IMR-90 (cell line): ENCODE measurements around the gene LLCFC1. TPM values are rescaled to one million over a fixed set of nuclear protein-coding genes. Genes with fewer than 3 reads are reported as not detected.

Experiments used
- ATAC-seq: fragments of 200-7000 bp; cut with Tn5 transposase; 2 replicates; pipeline ENCODE4 v1.9.1; 2020; ENCODE audit warnings: low read depth, mild to moderate bottlenecking, moderate library complexity
- BruUV-seq: library from RNA; stranded (reverse); fragments of 400-500 nt; replicated peaks from 2 replicates; lab custom pipeline; 2021; lab: Mats Ljungman, UMichigan
- CTCF ChIA-PET: fragments of 300-600 bp; formaldehyde crosslinking; extraction: SDS; loops from one replicate; lab custom pipeline; 2021; ENCODE audit warnings: antibody characterized with exemption; lab: Yijun Ruan, JAX
- POLR2A ChIA-PET: fragments of 300-600 bp; sonication (Branson Sonifier 250); formaldehyde crosslinking; loops from one replicate; lab custom pipeline; 2022; ENCODE audit warnings: antibody characterized with exemption; ENCODE audit not compliant: unreplicated experiment; lab: Charles Lee
- DNase-seq: peaks from one replicate; pipeline ENCODE4 v3.0.0; 2013
- H2AFZ ChIP-seq: replicated peaks from 2 replicates; pipeline ENCODE3; 2013; ENCODE audit warnings: low read length, mild to moderate bottlenecking; ENCODE audit not compliant: poor library complexity
- H2AK5ac ChIP-seq: 2 replicates; pipeline ENCODE4 v1.6.1; 2013; ENCODE audit warnings: low read depth, low read length, inconsistent platforms
- H2AK9ac ChIP-seq: replicated peaks from 2 replicates; pipeline ENCODE3; 2013; ENCODE audit warnings: mild to moderate bottlenecking, low read depth, low read length, moderate library complexity; ENCODE audit not compliant: poor library complexity
- H2BK120ac ChIP-seq: 2 replicates; pipeline ENCODE4 v1.6.1; 2013; ENCODE audit warnings: low read depth, low read length, inconsistent platforms
- H2BK15ac ChIP-seq: 3 replicates; pipeline ENCODE4 v1.6.1; 2013; ENCODE audit warnings: low read depth, low read length, inconsistent platforms
- H2BK20ac ChIP-seq: 2 replicates; pipeline ENCODE4 v1.6.1; 2013; ENCODE audit warnings: low read depth, mild to moderate bottlenecking, inconsistent platforms, low read length, moderate library complexity
- H2BK5ac ChIP-seq: 2 replicates; pipeline ENCODE4 v1.6.1; 2013; ENCODE audit warnings: mild to moderate bottlenecking, low read depth, low read length, inconsistent platforms; ENCODE audit not compliant: poor library complexity, severe bottlenecking
- H3K14ac ChIP-seq: replicated peaks from 2 replicates; pipeline ENCODE4 v1.6.1; 2013; ENCODE audit warnings: low read depth, low read length, inconsistent platforms
- H3K18ac ChIP-seq: 2 replicates; pipeline ENCODE4 v1.6.1; 2013; ENCODE audit warnings: low read depth, low read length, control low read depth
- H3K23ac ChIP-seq: 2 replicates; pipeline ENCODE4 v1.6.1; 2013; ENCODE audit warnings: low read depth, low read length, inconsistent platforms
- H3K27ac ChIP-seq: 2 replicates; pipeline ENCODE4 v1.5.1; 2013; ENCODE audit warnings: mild to moderate bottlenecking, control low read depth, low read length; ENCODE audit not compliant: insufficient read depth
- H3K27me3 ChIP-seq: 2 replicates; pipeline ENCODE4 v1.6.1; 2013; ENCODE audit warnings: low read length; ENCODE audit not compliant: control insufficient read depth, insufficient read depth
- H3K36me3 ChIP-seq: 2 replicates; pipeline ENCODE4 v1.6.1; 2013; ENCODE audit warnings: low read length, mixed read lengths; ENCODE audit not compliant: control insufficient read depth, insufficient read depth
- H3K4ac ChIP-seq: 2 replicates; pipeline ENCODE4 v1.6.1; 2013; ENCODE audit warnings: low read depth, low read length, inconsistent platforms
- H3K4me1 ChIP-seq: 2 replicates; pipeline ENCODE4 v1.6.1; 2013; ENCODE audit warnings: low read length, mixed read lengths; ENCODE audit not compliant: control insufficient read depth, insufficient read depth
- H3K4me2 ChIP-seq: 2 replicates; pipeline ENCODE4 v1.6.1; 2013; ENCODE audit warnings: low read depth, mild to moderate bottlenecking, control low read depth, low read length, moderate library complexity
- H3K4me3 ChIP-seq: 2 replicates; pipeline ENCODE4 v1.5.1; 2013; ENCODE audit warnings: low read depth, mild to moderate bottlenecking, control low read depth, low read length, moderate library complexity; ENCODE audit not compliant: insufficient read depth
- H3K56ac ChIP-seq: 2 replicates; pipeline ENCODE4 v1.6.1; 2013; ENCODE audit warnings: low read length, inconsistent platforms; ENCODE audit not compliant: insufficient read depth; ENCODE audit errors: extremely low read depth
- H3K79me1 ChIP-seq, 2 experiments: 2 replicates each; pipeline ENCODE4 v1.6.1; 2013; ENCODE audit warnings: low read length in 2 of 2, inconsistent platforms in 1 of 2, low read depth in 1 of 2
- H3K9ac ChIP-seq: 2 replicates; pipeline ENCODE4 v1.6.1; 2013; ENCODE audit warnings: low read depth, low read length, control low read depth
- H3K9me1 ChIP-seq: 2 replicates; pipeline ENCODE4 v1.6.1; 2013; ENCODE audit warnings: low read length, inconsistent platforms; ENCODE audit not compliant: insufficient read depth
- H3K9me3 ChIP-seq: 2 replicates; pipeline ENCODE4 v1.6.1; 2013; ENCODE audit warnings: low read length; ENCODE audit not compliant: control insufficient read depth, insufficient read depth
- H4K20me1 ChIP-seq: 2 replicates; pipeline ENCODE4 v1.6.1; 2013; ENCODE audit warnings: low read length, inconsistent platforms; ENCODE audit not compliant: insufficient read depth
- H4K5ac ChIP-seq: 2 replicates; pipeline ENCODE4 v1.6.1; 2013; ENCODE audit warnings: mild to moderate bottlenecking, low read depth, low read length, control low read depth
- H4K8ac ChIP-seq, 2 experiments: 2 replicates each; pipeline ENCODE4 v1.6.1; 2013; ENCODE audit warnings: low read depth in 2 of 2, low read length in 2 of 2, control low read depth in 1 of 2, inconsistent platforms in 1 of 2
- H4K91ac ChIP-seq: 2 replicates; pipeline ENCODE4 v1.6.1; 2013; ENCODE audit warnings: low read depth, low read length, inconsistent platforms; ENCODE audit not compliant: insufficient read depth
- USF2 ChIP-seq: fragments of 150-350 bp; IDR thresholded peaks from 2 replicates; pipeline ENCODE4 v1.6.1; 2017; ENCODE audit warnings: mild to moderate bottlenecking, antibody characterized with exemption, low read length, low read depth
- WGBS, 2 experiments: methylation state at CpG; one replicate each; pipeline versions ENCODE4 v1.1.5 to v1.1.7; 2013; ENCODE audit warnings: missing lambda C conversion rate in 2 of 2; ENCODE audit not compliant: insufficient read length in 1 of 2; ENCODE audit errors: extremely low coverage in 2 of 2; 5-methylcytosine and 5-hydroxymethylcytosine counted together
- dilution Hi-C: fragments of 300-500 bp; cut with HindIII; formaldehyde crosslinking; loops from one replicate; pipeline ENCODE4 v1.14.3; 2018; ENCODE audit warnings: low sequenced_read_pairs; ENCODE audit not compliant: unreplicated experiment
- in situ Hi-C: fragments of 300-500 bp; cut with MboI; formaldehyde crosslinking; loops from 3 replicates; pipeline ENCODE4 v1.14.3; 2019; ENCODE audit warnings: low sequenced_read_pairs, inconsistent platforms, mixed read lengths
- intact Hi-C: fragments of 100-400 bp; cut with micrococcal nuclease; formaldehyde crosslinking; loops from 2 replicates; pipeline ENCODE4 v1.10.0; 2022
- polyA plus RNA-seq, 3 experiments: library from polyadenylated mRNA; depleted of rRNA; stranded (reverse); fragments of >200 nt; gene quantifications; 2 replicates each; pipeline ENCODE4 v1.2.3, GENCODE V29; 2012; ENCODE audit warnings: low replicate concordance in 1 of 3
- total RNA-seq: library from RNA; depleted of rRNA; stranded (reverse); fragments of >200 nt; gene quantifications from 2 replicates; pipeline ENCODE4 v1.2.3, GENCODE V29; 2012

LLCFC1 gene
- total and polyA plus RNA-seq, 2 of the 4 experiments (the other 2 are of a cell fraction), result not detected

GRCh38 chr7:142943706-142944268 is 4.5 kb downstream of the LLCFC1 start:
- no peak overlapping the region for H3K23ac ChIP-seq
- no peak overlapping the region for H3K9ac ChIP-seq
- H4K8ac ChIP-seq, result no peak overlapping the region
- no peak overlapping the region for H2BK5ac ChIP-seq
- no peak overlapping the region for H3K4me3 ChIP-seq
- BruUV-seq, result no TSS peak
- no peak overlapping the region for H2AK9ac ChIP-seq
- no peak overlapping the region for H4K91ac ChIP-seq
- H3K36me3 ChIP-seq, result no peaks in the 10 kb centered on the region
- H2AK5ac ChIP-seq, result no peak overlapping the region
- no peak overlapping the region for H2BK120ac ChIP-seq
- dilution Hi-C loops (no loop called here), intact Hi-C loops (no loop called here), in situ Hi-C loops (no loop called here)
- H3K4ac ChIP-seq, result no peak overlapping the region
- no peak overlapping the region for H2BK15ac ChIP-seq
- H3K9me1 ChIP-seq, result no peaks in the 10 kb centered on the region
- POLR2A ChIA-PET, result no interaction called here
- no peak overlapping the region for H3K18ac ChIP-seq
- no peak for TF ChIP-seq USF2
- no peaks in the 10 kb centered on the region for H3K27me3 ChIP-seq
- CTCF ChIA-PET, result no interaction called here
- no peak overlapping the region for H4K5ac ChIP-seq
- no peak overlapping the region for H2AFZ ChIP-seq
- WGBS, 2 experiments, result 20% methylated on average over 1 of the region's 7 CpGs; no CpG with 5 or more reads in 1 of the 2 experiments
- H3K27ac ChIP-seq, result no peak overlapping the region
- H3K79me1 ChIP-seq, result no peaks in the 10 kb centered on the region
- DNase-seq (no peak), ATAC-seq (no peak)
- no peaks in the 10 kb centered on the region for H4K20me1 ChIP-seq
- no peak overlapping the region for H3K14ac ChIP-seq
- peaks cover 14% of the 10 kb centered on the region; the same call in 1 of the 2 replicates for H3K9me3 ChIP-seq
- H3K4me1 ChIP-seq, result no peaks in the 10 kb centered on the region
- no peak overlapping the region for H3K4me2 ChIP-seq
- no peak overlapping the region for H3K56ac ChIP-seq
- H2BK20ac ChIP-seq, result no peak overlapping the region
